ENCODE results near the gene KPNA1.

GRCh38 chr3:122451371-122451770, 63.4 kb downstream of the KPNA1 start:
- no peak for TF ChIP-seq CTCF (IDR thresholded peaks at IDR 0.05)
- TF ChIP-seq POLR2A (IDR thresholded peaks at IDR 0.05), result no peak

All from esophagus squamous epithelium (tissue), 4 donors.